Superior temporal gyrus (tissue), 1 donor: Measurements from ENCODE around the gene RICTOR.
"Not testable (repeated sequence)": the region's sequence is repeated elsewhere in the genome, so short reads cannot be mapped to it uniquely, and the experiment has no call there.

Experiments used
- DNase-seq: peaks from one replicate; pipeline ENCODE4 v3.0.0-alpha.2; 2016; ENCODE audit errors: extremely low spot score

RICTOR gene

DNA sequence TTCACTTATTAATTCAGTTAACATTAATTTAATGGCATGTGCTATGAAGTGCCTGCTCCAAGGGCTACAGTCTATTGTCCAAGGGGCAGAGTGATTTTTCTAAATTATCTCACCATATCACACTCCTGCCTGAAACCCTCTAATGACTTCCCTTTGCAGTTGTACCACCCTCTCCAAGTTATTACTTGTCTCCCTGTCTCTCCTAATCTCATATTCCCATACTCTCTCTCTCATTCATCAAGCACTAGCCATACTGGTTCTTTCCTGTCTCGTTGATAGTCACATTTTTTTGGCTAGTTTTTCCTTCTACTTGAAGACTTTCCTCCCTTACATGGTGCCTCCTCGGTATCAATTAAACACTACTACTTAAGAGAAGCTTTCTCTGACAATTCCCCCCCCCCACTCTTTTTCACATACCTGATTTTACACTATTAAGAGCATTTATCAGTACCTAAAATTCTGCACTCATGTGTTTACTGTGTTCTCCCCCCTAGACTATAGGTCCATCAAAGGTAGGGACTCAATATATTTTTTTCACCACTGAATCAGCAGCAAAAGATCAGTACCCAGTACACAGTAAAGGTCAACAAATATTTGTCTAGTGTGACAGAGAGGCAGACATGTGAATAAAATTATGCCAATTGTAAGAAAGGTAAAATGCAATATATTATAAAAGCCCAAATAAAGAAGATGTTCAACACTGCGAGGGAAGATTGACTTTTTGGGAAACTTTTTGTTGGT lies 19.0 kb downstream of the RICTOR start:
- DNase-seq = no peak

DNA sequence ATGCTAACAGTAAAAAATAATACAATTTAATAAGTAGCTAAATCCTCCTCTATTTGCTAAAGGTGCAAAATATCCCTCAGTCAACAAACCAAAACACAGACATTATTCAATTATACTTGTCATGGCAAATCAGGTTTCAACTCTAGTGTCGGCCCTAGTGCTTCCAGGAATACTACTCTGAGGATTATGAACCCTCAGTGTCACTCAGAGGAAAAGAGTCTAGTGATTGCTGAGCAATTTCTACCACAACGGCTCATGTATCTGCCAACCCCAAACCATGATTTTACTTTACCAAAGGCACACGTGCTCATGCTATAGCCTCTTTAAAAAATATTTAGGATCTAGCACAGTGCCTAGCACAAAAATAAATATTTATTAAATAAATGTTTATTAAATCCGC lies 21.0 kb downstream of the RICTOR start:
- no peak for DNase-seq

DNA sequence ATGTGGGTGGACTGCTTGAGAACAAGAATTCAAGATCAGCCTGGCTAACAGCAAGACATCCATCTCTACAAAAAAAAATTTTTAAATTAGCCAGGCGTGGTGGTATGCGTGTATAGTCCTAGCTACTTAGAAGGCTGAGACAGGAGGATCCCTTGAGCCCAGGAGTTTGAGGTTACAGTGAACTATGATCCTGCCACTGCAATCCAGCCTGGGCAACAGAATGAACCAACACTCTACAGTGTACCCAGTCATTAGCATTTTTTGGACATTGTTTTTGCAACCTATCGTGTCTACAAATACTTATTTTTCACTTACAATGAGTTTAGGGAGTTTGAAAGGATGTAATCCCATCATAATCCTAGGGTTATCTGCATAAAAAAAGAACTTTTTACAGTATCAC lies 22.1 kb downstream of the RICTOR start:
- DNase-seq = no peak

DNA sequence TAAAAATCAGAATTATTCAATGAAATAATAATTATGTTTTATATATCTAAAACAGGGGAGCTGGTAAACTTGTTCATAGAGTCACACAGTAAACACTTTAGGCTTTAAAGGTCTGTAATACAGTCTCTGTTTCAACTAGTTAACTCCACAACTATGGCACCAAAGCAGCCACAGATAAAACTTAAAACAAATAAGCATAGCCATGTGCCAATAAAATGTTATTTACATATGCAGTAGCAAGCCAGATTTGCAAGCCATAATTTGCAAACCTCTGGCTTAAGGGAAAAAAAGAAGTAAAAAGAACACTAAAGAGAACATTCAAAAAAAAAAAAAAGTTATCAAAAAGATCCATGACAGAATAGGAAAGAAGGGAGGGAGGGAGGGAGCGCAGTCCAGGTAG lies 24.9 kb downstream of the RICTOR start:
- no peak for DNase-seq

DNA sequence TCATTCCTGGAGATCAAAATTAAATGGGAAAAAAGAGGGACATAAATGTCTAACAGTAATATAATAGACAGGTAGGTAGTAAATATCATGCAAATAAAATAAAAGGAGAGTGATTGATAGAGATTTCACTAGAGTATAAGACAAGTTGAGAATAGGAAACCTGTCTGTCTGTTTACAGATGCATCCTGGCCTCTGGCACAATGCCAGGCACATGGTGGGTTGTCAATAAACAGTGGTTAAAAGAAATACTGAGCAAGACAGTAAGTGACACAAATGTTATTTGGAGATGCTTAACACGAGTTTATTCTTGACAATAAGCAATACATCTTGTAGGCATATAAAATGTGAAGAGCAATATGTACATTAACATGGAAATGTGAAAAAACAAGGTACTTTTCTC lies 33.3 kb downstream of the RICTOR start:
- no peak for DNase-seq

DNA sequence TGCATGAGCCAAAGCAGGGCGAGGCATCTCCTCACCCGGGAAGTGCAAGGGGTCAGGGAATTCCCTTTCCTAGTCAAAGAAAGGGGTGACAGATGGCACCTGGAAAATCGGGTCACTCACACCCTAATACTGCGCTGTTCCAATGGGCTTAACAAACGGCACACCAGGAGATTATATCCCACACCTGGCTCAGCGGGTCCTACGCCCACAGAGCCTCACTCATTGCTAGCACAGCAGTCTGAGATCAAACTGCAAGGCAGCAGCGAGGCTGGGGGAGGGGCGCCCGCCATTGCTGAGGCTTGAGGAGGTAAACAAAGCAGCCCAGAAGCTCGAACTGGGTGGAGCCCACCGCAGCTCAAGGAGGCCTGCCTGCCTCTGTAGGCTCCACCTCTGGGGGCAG lies 39.7 kb downstream of the RICTOR start:
- DNase-seq = not testable (repeated sequence)

DNA sequence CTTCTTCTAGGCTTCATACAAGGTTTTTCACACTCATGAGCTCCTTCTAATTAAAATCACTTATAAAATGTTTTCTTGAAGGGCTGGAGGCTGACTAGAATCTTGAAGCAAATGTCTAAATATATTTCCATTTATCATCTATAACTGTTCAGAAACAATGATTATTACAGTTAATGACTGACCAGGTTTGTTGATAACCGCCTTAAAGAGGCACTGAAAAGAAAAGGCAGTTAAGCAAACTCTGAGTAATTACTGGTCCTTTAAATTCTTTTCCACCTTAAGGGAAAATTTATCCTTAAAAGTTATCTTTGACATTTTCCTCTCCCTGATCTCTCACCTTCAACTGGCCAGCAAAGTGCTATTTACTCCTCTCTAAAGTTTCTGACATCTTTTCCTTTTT lies 43.2 kb downstream of the RICTOR start:
- no peak for DNase-seq

DNA sequence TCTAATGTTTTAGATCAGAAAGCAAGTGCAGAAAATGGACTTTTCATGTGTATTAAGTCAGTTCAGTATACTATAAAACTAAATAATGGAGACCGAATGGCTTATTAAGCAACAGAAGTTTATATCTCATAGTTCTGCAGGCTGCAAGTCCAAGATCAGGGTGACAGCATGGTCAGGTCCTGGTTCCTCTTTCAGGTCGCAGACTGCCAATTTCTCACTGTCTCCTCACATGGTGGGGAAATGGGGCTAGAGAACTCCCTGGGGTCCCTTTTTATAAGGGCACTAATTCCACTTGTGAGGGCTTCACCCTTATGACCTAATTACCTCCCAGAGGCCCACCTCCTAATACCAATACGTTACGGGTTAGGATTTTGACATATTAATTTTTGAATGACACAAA lies 48.7 kb downstream of the RICTOR start:
- DNase-seq = no peak

DNA sequence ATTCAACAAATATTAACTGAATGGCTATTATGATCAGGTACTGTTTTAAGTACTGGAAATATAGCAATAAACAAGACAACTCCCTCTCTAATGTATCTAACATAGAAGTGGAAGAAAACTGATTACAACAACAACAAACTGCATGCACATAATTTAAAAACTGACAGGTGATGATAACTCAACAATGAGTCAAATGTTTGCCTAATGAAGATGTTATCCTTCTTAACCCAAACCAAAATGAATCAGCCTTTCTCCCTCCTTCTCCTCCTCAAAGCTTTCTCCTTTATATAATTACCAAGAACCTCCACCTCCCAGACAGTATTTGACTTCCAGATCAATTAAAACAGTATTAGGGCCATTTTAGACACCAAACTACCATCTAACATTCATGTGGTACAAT lies 49.3 kb downstream of the RICTOR start:
- DNase-seq = no peak

DNA sequence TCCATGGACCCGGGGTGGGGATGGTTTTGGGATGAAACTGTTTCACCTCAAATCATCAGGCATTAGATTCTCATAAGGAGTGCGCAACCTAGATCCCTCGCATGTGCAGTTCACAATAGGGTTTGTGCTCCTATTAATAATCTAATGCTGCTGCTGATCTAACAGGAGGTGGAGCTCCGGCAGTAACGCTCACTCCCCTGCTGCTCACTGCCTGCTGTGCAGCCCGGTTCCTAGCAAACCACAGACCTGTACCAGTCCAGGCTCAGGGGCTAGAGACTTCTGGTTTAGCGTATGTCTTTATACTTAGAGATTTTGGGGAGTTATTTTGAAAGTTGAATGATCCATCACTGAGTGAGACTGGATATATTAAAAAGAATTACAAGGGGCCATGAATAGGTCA lies 50.2 kb downstream of the RICTOR start:
- DNase-seq = no peak

DNA sequence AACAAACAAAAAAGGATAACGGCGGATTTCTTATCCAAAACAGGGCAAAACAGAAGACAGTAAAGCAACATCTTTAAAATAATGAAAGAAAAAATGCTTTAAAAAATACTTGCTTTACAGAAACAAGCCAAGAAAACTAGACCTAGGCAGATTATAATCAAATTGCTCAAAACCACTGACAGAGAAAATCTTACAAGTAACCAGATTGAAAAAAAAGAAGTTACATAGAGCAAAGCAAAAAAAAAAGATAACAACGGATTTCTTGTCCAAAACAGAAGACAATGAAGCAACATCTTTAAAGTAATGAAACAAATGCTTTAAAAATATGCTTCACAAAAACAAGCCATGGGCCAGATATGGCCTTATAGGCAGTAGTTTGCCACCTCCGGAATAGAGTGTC lies 51.1 kb downstream of the RICTOR start:
- no peak for DNase-seq

DNA sequence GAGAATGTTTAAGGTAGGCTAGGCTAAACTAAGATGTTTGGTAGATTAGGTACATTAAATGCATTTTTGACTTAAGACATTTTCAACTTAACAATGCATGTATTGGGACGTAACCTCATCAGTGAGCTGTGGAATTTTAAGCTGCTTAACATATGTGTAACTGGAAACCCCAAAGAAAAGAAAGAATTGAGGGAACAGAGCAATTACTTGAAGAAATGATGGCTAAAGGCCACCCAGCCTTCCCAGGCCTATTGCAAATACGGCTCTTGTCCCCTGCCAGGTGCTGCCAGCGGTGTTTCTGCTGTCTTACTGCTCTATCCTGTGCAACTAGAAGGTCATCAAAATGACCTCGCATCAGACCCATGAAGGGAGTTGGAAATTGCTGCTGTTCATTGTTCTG lies 52.0 kb downstream of the RICTOR start:
- no peak for DNase-seq

DNA sequence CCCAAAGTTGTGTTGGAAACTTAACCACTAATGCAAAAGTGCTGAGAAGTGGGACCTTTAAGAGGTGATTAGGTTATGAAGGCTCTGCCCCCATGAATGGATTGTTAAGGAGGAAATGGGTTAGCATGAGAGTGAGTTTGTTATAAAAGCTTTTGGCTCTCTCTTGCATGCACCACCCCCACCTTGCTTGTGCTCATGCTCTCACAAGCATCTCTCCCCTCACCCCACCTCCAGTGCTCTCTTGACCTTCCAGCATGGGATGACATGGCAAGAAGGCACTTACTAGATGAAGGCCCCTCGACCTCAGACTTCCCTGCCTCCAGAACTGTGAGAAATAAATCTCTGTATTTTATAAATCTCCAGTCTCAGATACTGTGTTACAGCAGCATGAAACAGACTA lies 52.8 kb downstream of the RICTOR start:
- DNase-seq = no peak

DNA sequence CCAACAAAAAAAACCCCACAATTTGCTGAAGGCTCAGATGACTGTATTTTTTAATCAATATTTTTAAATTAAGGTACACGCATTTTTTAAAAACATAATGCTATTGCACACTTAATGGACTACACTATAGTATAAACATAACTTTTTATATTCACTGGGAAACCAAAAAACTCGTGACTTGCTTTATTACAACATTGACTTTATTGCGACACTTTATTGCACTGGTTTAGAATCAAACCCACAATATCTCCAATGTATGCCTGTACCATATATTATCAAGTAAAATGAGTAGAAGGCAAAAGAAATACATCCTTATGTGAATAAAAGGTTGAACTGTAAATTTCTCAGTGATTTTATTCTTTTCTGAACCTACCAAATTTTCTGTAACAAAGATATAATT lies 53.7 kb downstream of the RICTOR start:
- no peak for DNase-seq

DNA sequence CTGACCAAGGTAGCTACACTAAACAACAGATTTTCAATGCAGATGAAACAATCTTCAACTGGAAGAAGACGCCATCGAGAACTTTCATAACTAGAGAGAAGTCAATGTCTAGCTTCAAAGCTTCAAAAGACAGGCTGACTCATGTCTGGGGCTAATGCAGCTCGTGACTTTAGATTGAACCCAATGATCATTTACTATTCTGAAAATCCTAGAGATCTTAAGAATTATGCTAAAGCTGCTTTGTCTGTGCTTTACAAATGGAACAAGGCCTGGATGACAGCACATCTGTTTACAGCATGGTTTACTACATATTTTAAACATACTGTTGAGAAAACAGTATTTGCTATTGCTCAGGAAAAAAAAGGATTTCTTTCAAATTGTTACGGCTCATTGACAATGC lies 54.9 kb downstream of the RICTOR start:
- no peak for DNase-seq

DNA sequence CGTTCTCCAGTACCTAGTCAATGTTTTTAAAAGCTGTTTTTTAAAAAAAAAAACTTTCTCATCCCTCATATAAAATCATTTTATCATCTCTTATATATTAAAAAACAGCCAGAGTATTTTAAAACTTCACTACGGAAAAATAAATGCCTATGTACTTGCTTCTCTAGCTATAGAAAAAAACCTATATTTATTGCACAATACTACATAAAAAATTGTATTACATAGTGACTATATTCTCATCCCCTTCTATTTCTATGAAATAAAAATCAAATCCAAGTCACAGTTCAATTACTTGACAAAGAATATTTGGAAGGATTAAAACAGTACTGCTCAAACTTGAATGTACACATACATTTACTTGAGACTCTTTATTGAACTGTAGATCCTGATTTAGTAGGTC lies 56.7 kb downstream of the RICTOR start:
- no peak for DNase-seq

DNA sequence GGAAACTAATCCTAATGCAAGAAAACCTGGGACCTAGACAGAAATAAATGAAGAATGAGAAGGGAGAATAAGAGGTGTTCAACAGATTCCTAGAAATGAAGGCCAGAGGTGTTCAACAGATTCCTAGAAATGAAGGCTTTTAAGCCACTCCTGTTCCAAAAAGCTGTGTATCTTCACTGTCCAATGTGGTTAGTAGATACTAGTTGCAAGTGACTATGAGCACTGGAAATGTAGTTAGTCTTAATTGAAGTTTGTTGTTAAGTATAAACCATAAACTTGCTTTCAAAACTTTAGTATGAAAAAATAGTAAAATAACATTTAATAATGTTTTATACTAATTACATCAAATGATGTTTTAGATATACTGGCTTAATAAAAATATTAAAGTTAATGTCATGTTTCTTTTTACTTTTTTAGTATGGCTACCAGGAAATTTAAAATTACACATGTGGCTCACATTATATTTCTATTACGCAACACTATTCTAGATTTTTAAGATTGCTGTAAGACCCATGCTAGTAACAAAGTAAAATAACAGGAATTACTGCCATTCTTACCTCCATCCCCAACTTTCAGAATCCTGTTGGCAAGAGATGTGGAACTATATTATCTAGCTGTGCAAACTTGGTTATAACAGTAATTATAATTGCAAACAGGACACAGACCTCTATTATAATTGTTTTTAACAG lies 57.5 kb downstream of the RICTOR start:
- no peak for DNase-seq

DNA sequence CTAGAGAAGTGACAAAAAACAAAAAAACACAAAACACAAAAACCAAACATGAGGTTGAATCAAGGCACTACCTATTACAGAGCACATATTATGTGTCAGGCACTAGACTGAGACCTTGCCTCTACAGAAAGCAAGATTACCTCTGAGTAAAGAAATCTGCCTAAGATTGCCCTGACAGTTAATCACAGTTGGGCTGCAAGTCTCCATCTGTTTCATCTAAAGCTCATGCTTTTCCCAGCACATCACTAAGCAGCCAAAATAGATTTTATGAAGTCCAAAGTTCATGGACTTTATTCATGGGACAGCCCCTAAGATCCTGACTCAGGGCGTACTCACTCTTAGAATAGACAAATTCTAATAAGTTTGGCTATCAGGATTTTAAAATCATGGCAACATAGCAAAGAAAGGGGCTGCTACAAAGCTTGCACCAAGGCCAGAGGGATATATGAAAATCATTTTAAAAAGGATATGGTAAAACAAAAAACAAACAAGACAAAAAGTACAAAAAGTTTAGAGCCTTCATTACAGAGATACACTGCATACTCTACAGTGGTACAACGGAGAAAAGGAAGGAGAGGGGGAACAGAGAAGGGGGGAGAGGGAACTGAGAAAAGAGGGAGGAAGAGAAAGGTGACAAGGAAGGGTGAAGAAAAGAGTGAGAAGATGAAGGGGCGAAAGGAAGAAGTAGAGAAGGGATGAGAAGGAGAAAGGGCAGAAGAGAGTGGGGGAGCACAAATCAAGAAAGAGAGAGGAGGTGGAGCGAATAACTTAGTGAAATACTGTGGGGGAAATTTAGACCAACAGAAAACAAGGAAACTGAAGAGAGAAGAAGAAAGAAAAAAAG lies 58.2 kb downstream of the RICTOR start:
- no peak for DNase-seq

DNA sequence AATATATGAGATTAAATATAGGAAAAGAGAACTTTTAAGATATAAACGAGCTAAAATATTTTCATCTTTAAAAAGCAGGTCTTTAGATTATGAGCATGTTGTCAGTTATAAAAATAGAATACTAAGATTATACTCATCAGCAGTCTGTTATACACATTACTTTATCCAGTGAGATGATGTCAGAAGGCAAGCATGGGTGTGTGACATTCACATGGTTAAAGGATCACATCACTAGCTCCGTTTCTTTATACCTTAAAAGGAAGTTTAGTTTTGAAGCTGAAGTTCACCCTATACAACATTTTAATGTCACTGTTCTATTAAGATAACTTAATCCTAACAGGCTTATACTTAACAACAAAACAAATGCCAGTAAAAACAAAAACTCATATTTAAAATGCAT lies 59.6 kb downstream of the RICTOR start:
- no peak for DNase-seq

DNA sequence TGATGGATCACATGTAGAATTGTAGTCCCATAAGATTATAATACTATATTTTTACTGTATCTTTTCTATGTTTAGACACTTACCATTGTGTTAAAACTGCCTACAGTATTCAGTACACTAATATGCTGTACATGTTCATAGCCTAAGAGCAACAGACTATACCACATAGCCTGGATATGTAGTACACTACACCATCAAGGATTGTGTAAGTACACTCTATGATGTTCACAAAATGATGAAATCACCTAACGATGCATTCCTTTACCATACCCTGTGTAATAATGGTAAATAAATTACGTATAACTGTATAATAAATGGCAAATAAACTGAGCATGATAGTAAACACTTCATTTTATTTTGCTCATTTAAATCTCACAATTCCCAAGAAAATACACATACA lies 60.3 kb downstream of the RICTOR start:
- no peak for DNase-seq

DNA sequence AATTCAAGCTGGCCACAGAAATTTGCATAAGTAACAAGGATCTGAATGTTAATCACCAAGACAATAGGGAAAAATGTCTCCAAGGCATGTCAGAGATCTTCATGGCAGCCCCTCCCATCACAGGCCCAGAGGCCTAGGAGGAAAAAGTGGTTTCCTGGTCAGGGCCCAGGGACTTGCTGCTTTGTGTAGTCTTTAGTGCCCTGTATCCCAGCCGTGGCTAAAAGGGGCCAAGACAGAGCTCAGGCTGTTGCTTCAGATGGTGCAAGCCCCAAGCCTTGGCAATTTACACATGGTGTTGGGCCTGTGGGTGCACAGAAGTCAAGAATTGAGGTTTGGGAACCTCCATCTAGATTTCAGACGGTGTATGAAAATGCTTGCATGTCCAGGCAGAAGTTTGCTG lies 63.2 kb downstream of the RICTOR start:
- not testable (repeated sequence) for DNase-seq

DNA sequence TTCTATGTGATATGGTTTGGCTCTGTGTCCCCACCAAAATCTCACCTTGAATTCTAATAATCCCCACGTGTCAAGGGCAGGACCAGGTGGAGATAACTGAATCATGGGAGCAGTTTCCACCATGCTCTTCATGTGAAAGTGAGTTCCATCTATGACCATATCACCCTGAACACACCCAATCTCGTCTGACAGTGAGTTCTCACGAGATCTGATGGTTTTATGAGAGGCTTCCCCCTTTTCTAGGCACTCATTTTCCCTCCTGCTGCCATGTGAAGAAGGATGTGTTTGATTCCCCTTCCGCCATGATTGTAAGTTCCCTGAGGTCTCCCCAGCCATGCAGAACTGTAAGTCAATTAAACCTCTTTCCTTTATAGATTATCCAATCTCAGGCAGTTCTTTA lies 64.2 kb downstream of the RICTOR start:
- no peak for DNase-seq

DNA sequence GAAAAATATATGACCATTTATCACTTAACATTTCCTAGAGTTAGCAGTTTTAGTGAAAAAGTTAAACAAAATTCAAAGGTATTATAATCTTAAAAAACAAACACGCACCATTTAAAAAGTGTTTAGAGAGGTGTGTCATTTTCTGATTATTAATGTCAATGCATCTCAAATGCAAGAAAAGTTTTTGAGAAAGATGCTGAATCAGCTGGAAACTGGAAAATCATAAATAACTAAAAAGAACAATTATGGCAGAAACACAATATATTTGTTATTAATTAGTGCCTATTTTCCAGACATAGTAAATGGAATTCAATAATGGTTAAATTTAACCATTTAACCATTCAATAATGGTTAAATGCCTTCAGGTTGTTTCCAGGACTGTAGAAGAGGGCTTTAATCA lies 64.9 kb downstream of the RICTOR start:
- DNase-seq = no peak
